ENCODE data around the gene RMRP.

Gene RMRP

DNA sequence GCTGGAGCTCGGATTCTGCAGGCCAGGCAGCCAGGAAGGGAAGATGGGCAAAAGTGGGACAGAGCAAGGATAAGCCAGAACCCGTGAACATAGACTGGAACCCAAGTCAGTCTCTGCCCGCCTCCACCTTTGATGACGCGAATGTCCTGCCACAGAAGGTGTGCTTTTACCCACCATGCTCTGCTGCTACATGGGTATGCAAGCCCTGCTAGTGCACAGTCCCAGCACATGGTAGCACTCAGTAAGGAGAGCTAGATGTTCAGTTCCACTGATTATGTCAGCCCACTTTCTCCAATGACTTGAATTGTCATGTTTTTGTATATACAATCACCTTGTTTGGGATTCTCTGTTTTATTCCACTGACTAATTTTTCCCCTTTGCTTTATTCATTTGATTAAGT, 28.2 kb downstream of the RMRP start:
- TF ChIP-seq, protein P1, sequence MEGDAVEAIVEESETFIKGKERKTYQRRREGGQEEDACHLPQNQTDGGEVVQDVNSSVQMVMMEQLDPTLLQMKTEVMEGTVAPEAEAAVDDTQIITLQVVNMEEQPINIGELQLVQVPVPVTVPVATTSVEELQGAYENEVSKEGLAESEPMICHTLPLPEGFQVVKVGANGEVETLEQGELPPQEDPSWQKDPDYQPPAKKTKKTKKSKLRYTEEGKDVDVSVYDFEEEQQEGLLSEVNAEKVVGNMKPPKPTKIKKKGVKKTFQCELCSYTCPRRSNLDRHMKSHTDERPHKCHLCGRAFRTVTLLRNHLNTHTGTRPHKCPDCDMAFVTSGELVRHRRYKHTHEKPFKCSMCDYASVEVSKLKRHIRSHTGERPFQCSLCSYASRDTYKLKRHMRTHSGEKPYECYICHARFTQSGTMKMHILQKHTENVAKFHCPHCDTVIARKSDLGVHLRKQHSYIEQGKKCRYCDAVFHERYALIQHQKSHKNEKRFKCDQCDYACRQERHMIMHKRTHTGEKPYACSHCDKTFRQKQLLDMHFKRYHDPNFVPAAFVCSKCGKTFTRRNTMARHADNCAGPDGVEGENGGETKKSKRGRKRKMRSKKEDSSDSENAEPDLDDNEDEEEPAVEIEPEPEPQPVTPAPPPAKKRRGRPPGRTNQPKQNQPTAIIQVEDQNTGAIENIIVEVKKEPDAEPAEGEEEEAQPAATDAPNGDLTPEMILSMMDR (conservative IDR thresholded peaks at IDR 0.05; ENCODE audit: low read depth, low read length): no peak
- DNase-seq (ENCODE audit: low read depth): no peak
- no peak overlapping the region for H3K4me3 ChIP-seq (ENCODE audit: low read length)

DNA sequence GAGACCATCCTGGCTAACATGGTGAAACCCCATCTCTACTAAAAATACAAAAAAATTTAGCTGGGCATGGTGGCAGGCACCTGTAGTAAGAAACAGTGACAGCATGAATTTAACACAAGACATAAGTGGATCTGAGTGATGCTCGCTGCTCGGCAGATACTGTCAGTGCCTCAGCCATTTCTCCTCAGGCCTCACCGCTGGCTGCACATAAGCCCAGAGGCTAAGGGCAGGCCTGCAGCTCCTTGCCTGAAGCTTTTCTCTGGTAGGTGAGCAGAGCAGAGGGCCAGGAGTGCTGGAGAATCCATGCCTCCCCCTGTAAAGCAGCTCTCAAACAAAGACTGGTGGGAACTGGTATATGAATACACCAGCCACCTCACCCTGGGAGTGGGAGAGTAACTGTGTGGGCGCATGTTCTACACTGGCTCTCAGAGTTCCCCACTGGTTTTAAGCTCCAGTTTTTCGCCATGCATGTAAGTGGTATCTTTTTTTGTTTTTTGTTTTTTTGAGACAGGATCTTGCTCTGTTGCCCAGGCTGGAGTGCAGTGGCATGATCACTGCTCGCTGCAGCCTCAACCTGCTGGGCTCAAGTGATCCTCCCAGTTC, 29.3 kb downstream of the RMRP start:
- no peak for DNase-seq (ENCODE audit: low read depth)
- no peak overlapping the region for H3K4me3 ChIP-seq (ENCODE audit: low read length)
- TF ChIP-seq, protein P1 (conservative IDR thresholded peaks at IDR 0.05; ENCODE audit: low read depth, low read length): no peak

DNA sequence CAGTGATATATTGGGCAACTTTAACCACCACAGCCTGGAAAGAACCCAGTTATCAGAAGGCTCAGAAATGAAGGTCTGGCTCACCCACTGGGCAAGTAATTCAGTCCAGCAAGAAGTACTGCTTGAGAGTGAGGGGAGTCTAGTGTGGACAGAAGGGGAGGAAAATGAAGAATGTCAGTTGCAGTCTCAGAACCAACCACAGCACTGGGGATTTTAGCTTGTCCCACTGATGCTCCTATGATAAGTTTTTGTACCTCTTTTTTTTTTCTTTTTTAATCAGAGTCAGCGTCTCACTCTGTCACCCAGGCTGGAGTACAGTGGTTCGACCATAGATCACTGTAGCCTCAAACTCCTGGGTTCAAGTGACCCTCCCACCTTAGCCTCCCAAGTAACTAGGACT, 30.2 kb downstream of the RMRP start:
- no peak overlapping the region for H3K4me3 ChIP-seq (ENCODE audit: low read length)
- TF ChIP-seq, protein P1 (conservative IDR thresholded peaks at IDR 0.05; ENCODE audit: low read depth, low read length): no peak
- no peak for DNase-seq (ENCODE audit: low read depth)

DNA sequence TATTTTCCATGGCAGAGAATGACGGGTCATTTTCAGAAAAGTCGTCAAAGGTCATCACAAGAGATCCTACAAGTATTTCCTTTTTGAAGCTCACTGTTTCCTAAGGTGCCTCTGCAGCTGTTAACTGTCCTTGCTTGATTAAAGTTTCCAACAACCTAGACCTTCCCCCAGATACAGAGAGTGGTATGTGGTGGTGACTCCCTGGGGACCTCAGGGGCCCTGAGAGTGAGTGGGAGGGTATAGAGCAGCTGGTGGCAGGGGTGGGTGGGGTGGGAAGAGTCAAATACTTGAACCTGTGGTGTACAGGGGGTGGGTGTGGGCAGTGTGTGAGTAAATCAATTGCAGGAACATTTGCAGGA, 38.0 kb downstream of the RMRP start:
- TF ChIP-seq, protein P1 (conservative IDR thresholded peaks at IDR 0.05; ENCODE audit: low read depth, low read length): no peak
- no peak for DNase-seq (ENCODE audit: low read depth)
- no peak overlapping the region for H3K4me3 ChIP-seq (ENCODE audit: low read length)

DNA sequence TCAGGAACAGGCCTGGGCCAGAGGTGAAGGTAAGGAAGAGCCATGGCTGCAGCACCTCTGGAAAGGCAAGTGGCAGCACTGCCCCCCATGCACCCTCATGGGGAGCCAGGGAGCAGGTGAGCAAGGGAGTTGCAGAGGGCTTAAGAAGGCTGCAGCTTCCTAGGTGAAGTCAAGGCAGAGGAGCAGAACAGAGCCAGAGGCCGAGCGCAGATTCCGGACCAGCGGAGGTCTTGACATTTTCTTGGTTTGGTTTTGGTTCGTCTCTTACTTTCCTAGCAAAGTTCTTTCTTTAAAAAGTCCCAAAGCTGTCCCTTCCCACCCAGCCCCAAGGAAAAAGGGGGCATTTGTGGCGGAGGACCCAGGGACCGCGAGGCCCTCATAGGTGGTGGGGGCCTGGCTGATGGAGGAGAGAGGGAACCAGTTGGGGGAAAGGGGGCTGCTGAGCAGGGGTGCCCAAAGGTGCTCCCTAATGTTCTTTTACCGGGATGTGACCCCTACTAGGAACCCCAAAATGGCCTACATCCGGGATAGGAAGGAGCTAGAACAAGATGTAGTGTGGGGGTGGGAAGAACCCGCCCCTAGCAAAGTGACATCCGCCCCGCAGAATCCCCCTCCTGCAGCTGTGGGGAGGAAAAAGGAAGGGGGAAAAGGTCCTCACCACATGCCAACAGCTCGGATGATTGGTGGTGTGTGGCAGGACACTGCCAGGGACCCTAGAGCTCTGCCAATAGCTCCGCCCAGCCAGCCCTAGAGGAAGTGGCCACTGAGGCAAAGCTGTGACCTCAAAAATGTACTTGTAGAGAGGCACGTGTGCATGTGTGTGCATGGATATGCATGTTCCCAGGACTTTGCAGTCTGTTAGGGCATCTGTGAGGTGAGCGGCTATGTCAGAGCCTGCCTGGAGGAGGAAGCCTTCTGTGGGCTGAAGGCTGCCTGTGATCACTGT, 38.7 kb downstream of the RMRP start:
- TF ChIP-seq, protein P1 (conservative IDR thresholded peaks at IDR 0.05; ENCODE audit: low read depth, low read length): no peak
- H3K4me3 ChIP-seq (ENCODE audit: low read length): no peak overlapping the region
- DNase-seq (ENCODE audit: low read depth): no peak

DNA sequence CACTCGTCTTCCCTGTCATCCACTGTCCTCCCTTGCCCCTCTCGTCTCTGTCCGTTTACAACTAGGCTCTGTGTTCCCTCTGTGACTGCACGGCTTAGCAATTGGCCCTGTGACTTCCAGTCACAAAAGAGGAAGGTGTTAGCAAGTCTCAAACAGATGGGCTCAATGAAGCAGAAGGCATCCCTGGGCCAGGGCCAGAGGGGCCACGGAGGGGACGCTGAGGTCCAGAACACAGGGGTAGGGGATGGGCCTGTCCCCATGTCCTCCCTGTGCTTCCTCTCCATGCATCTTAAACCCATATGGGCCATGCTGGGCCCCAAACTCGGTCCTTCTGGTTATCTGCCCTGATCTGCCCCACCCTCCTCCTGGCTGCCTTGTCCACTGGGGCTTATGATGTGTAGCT, 39.5 kb downstream of the RMRP start, which contains the start of gene CD72:
Gene CD72, minus strand, starts transcription at position 89 of the 403 bp plus-strand sequence. CDS start 110 bp downstream, outside the sequence.
- TF ChIP-seq, protein P1 (conservative IDR thresholded peaks at IDR 0.05; ENCODE audit: low read depth, low read length): no peak
- DNase-seq (ENCODE audit: low read depth): no peak
- peak within 1 kb of the TSS; percentile 46 for H3K4me3 ChIP-seq (ENCODE audit: low read length)
